ENCODE results near the gene ZSCAN10.
"Not testable (repeated sequence)": the region's sequence is repeated elsewhere in the genome, so short reads cannot be mapped to it uniquely, and the experiment has no call there.

ZSCAN10 gene

DNA sequence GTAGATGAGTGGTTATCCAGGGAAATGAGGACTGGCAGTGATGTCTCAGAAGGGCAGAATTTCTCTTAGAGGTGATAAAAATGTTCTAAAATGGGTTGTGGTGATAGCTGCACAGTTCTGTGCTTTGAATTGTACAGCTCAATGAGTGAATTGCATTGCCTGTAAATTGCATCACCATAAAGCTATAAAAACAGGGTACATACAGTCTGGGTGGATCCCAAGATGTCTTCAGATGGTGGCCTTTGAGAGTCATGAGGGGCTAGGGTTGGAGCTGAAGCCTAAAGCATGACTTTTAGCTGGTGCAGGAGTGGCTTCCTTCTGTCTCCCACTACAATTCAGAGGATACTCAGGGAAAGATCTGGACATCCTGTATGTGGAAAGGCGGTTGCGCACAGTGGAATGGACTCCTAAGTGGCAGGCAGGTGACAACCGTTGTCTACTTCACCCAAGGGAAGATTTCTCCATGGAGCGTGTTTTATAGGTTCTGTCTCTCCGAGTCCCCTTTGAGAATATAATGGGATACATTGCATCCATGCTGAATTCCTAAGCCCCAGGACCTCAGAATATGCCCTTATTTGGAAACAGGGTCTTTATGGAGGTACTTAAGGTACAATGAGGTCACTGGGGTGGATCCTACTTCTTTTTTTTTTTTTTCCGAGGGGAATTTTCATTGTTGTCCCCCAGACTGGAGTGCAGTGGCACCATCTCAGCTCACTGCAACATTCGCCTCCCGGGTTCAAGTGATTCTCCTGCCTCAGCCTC lies 35.3 kb downstream of the ZSCAN10 start:
- no peak for DNase-seq (ENCODE audit: low read depth, low spot score)

GRCh38 chr16:3062553-3062952 lies 36.5 kb downstream of the ZSCAN10 start:
- no peak for DNase-seq (ENCODE audit: low read depth, low spot score)

DNA sequence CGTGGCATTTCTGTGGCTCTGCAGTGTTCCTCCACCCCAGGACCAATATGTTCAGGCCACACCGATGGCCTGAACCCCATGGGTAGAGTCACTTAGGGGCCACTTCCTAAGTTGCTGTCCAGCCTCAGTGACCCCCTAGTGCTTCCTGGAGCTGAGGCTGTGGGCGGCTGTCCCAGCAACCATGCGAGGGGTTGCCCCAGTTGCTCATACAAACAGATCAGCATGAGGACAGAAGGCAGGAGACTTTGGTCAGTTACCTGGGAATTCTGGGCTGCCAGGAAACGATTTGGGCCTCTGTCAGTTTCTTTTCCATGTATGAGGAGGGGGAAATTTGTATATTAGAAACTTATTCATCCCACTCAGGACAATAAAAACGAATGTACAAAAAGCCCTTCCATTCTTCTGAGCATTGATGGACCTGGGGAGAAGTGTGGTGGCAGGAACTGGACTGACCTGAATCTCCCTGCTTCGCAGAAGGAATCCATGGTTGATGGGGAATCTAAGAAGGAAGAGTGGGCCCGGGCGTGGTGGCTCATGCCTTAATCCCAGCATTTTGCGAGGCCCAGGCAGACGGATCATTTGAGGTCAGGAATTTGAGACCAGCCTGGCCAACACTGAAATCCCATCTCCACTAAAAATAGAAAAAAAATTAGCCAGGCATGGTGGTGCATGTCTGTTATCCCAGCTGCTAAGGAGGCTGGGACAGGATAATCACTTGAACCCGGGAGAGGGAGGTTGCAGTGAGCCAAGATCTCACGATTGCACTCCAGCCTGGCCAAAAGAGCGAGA lies 38.6 kb downstream of the ZSCAN10 start:
- no peak for DNase-seq (ENCODE audit: low read depth, low spot score)

DNA sequence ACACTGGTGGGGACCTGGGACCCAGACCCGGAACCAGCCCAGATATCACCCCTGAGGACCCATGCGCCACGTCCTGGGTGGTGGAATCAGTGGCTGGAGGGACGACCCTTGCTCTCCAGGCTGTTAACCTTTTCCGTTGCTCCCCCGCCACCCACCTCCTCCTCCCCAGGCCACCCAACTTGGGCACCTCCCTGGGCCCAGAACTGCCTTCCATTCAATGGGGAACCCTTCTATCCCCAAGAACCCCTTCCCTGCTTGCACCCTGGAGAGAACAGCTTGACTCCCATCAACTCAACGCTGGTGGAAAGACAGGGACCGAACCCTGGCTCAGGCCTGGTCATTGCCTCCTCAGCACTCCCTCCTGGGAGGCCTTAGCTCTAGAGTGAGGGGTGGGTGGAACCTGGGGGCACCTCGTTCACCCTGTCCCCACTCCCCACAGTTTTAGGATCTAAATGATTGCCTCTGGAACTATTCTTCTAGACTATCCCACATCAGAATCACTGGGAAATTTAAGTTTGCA lies 39.3 kb downstream of the ZSCAN10 start:
- DNase-seq (ENCODE audit: low read depth, low spot score) = no peak

- DNase-seq (ENCODE audit: low read depth, low spot score) = peak; percentile 76
Observed at GRCh38 chr16:3059041-3059722, 39.9 kb downstream of the ZSCAN10 start.

DNA sequence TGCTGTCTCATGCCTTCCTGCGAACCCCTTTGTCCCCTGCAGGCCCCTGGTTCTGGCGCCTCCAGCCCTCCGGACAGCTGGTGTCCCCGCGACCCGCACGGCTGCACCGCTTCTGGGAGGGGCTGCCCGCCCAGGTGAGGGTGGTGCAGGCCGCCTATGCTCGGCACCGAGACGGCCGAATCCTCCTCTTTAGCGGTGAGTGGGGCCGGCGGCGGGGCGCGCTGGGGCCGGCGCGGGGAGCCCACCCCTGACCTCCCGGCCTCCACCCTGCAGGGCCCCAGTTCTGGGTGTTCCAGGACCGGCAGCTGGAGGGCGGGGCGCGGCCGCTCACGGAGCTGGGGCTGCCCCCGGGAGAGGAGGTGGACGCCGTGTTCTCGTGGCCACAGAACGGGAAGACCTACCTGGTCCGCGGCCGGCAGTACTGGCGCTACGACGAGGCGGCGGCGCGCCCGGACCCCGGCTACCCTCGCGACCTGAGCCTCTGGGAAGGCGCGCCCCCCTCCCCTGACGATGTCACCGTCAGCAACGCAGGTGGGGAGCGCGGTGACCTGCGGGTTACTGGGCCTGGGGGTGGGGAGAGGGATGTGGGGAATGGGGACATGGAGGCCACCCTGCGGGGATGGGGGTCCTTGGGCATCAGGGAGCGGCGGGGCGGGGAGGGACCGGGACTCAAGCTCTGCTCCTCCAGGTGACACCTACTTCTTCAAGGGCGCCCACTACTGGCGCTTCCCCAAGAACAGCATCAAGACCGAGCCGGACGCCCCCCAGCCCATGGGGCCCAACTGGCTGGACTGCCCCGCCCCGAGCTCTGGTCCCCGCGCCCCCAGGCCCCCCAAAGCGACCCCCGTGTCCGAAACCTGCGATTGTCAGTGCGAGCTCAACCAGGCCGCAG lies 40.7 kb downstream of the ZSCAN10 start:
- DNase-seq (ENCODE audit: low read depth, low spot score) = no peak

DNA sequence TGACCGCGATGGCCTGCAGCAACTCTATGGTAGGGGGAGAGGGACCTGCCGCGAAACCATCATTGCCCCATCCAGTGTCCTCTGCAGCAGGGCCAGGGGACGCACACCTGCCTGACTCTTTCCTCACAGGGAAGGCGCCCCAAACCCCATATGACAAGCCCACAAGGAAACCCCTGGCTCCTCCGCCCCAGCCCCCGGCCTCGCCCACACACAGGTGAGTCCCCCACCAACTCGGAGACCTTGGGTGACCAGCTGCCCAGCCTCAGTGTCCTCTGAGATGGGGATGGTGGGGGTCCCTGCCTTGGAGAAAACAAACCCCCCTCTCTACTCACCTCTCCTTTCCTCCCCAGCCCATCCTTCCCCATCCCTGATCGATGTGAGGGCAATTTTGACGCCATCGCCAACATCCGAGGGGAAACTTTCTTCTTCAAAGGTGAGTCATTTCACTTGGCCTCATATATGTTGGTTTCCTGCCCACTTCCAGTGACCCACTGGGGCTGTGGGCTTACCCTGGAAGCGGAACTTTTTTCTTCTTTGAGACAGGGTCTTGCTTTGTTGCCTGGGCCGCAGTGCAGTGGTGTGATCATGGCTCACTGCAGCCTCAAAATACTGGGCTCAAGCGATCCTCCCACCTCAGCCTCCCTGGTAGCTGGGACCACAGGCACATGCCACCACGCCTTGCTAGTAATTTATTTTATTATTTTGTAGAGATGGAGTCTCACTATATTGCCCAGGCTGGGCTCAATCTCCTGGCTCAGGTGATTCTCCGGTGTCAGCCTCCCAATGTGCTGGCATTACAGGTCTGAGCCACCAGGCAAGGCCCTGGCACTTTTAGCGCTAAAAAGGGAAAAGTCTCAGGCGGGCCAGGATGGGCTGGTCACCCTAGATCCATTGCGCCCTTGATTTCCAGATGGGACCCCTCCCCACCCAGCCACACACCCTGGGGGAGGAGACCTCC lies 41.6 kb downstream of the ZSCAN10 start:
- DNase-seq (ENCODE audit: low read depth, low spot score) = no peak

GRCh38 chr16:3056336-3057180 lies 42.5 kb downstream of the ZSCAN10 start:
- no peak for DNase-seq (ENCODE audit: low read depth, low spot score)

DNA sequence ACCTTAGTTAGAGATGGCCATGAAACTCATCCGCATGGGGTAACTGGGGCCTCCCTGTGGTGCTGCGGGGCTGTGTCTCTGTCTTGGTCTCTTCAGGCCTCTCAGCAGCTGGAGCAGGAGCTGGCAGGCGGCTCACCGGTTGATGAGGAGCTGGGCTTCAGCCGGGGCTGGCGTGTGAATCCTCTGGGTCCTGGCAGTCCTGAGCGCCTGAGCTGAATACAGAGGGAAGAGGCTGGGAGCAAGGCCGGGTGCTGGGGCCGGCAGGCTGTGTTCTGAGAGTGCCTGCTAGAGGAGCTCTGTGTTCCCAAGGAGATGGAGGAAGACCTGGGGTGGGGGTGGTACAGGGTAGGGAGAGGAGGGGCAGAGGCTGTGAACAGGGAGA lies 43.4 kb downstream of the ZSCAN10 start:
- DNase-seq (ENCODE audit: low read depth, low spot score) = not testable (repeated sequence)

- no peak for DNase-seq (ENCODE audit: low read depth, low spot score)
Observed at GRCh38 chr16:3054965-3055733, 43.9 kb downstream of the ZSCAN10 start.

GRCh38 chr16:3053330-3053710 lies 45.8 kb downstream of the ZSCAN10 start:
- not testable (repeated sequence) for DNase-seq (ENCODE audit: low read depth, low spot score)

- DNase-seq (ENCODE audit: low read depth, low spot score) = not testable (repeated sequence)
Observed at GRCh38 chr16:3052571-3053329, 46.3 kb downstream of the ZSCAN10 start.

DNA sequence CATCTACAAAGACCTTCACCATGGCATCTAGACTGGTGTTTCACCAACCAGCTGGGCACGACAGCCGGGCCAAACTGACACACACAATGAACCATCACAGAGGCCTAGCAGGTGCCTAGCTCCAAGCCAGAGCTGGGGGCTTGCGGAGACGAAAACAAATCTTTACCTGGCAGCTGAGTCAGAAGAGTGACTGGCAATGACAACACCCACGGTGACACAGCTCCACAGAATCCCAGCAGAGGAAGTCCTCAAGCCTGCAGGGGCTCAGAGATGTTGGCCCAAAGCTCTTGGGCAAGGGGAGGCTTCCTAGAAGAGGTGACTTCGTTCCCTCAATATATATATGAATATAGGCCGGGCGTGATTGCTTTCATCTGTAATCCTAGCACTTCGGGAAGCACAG lies 47.6 kb downstream of the ZSCAN10 start:
- DNase-seq (ENCODE audit: low read depth, low spot score) = no peak

DNA sequence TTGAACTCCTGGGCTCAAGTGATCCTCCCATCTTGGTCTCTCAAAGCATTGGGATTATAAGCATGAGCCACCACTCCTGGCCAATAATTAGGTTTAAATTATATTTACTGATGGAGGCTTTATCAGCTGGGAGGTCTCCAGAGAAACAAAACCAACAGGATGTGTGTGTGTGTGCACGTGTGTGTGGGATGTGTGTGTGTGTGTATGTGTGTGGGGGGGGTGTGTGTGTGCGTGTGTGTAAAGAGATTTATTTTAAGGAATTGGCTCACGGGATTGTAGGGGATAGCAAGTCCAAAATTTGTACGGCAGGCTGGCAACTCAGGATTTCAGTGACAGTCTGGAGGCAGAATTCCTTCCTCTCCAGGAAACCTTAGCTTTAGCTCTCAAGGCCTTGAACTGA lies 48.1 kb downstream of the ZSCAN10 start:
- DNase-seq (ENCODE audit: low read depth, low spot score) = no peak

DNA sequence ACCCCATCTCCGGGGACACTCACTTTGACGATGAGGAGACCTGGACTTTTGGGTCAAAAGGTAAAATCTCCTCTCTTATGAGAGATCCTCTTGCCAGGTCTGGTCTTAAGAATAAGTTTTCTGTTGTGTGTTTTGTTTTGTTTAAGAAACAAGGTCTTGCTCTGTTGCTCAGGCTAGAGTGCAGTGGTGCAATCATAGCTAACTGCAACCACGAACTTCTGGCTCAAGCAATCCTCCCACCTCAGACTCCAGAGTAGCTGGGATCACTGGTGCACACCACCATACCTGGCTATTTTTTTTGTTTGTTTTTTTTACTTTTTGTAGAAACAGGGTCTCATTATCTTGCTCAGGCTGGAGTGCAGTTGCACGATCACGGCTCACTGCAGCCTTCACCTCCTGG lies 48.6 kb downstream of the ZSCAN10 start:
- DNase-seq (ENCODE audit: low read depth, low spot score) = no peak

- no peak for DNase-seq (ENCODE audit: low read depth, low spot score)
Observed at GRCh38 chr16:3049921-3050481, 49.1 kb downstream of the ZSCAN10 start.

DNA sequence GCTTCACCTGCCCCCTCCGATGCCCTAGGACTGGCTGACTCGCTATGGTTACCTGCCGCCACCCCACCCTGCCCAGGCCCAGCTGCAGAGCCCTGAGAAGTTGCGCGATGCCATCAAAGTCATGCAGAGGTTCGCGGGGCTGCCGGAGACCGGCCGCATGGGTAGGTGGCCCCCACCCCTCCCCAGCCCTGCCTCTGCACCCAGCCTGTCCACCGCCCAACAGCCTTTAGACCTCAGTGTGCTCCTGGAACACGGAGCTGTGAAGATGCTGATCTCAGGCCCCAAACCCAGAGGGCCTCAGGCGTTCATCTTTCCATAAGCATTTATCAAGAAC lies 51.7 kb downstream of the ZSCAN10 start:
- DNase-seq (ENCODE audit: low read depth, low spot score) = no peak
